HFFc6 (cell line): Measurements from ENCODE around the gene LRIT2. TPM values are rescaled to one million over a fixed set of nuclear protein-coding genes. Genes with fewer than 3 reads are reported as not detected.

Experiments used
- DNase-seq: peaks from one replicate; pipeline ENCODE4 v3.0.0-alpha.2; 2018
- H3K27ac Mint-ChIP-seq: 2 replicates; pipeline ENCODE4 v1.8.0; 2020; ENCODE audit warnings: mild to moderate bottlenecking, mixed read lengths
- H3K27me3 Mint-ChIP-seq: 2 replicates; pipeline ENCODE4 v1.8.0; 2021; ENCODE audit warnings: mild to moderate bottlenecking, moderate library complexity, mixed read lengths; ENCODE audit not compliant: insufficient read depth
- H3K36me3 Mint-ChIP-seq: 2 replicates; pipeline ENCODE4 v1.8.0; 2021; ENCODE audit warnings: low read depth, mixed read lengths
- H3K4me1 Mint-ChIP-seq: 2 replicates; pipeline ENCODE4 v1.8.0; 2020; ENCODE audit warnings: low read depth, mixed read lengths
- H3K4me3 Mint-ChIP-seq: 2 replicates; pipeline ENCODE4 v1.8.0; 2020; ENCODE audit warnings: mild to moderate bottlenecking, moderate library complexity, mixed read lengths
- H3K9me3 Mint-ChIP-seq: 2 replicates; pipeline ENCODE4 v1.8.0; 2020; ENCODE audit warnings: mild to moderate bottlenecking, mixed read lengths
- CTCF ChIP-seq: fragments of 200-600 bp; sonication (generic); IDR thresholded peaks from 2 replicates; pipeline ENCODE4 v1.5.0; 2021; ENCODE audit warnings: antibody characterized with exemption, mild to moderate bottlenecking
- total RNA-seq, 6 experiments: library from RNA; stranded (reverse); fragmentation: NEBNext Ultra II Directional; extraction: Animal tissue kit (Norgen Biotek cat#: 25700); gene quantifications; 2 replicates in 1 of 6; 3 replicates in 5 of 6; pipeline ENCODE4 v1.2.3, GENCODE V29; 2021

LRIT2 gene
- total RNA-seq, 6 experiments from 2014 or later: not detected

DNA sequence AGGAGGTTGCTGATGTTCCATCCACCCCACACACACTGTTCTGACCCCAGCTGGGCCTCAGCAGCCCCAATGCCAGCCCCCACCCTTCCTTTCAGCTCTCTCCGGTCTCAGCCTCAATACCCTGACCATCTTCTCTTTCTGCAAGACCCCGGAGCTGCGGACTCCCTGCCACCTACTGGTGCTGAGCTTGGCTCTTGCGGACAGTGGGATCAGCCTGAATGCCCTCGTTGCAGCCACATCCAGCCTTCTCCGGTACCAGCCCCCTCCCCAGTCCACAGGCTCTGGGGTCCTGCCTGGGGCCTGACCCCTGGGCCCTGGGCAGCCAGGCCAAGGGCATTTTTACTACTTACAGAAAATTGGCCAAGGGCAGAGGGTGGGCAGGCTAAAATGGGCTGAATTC is 22.2 kb upstream of the LRIT2 start:
- no peaks in the 10 kb centered on the region for H3K36me3 Mint-ChIP-seq
- peaks cover 8% of the 10 kb centered on the region for H3K27me3 Mint-ChIP-seq
- no peaks in the 10 kb centered on the region for H3K4me1 Mint-ChIP-seq
- no peak for DNase-seq
- TF ChIP-seq CTCF: no peak
- no peaks in the 10 kb centered on the region for H3K9me3 Mint-ChIP-seq
- H3K4me3 Mint-ChIP-seq: no peak overlapping the region
- H3K27ac Mint-ChIP-seq: no peak overlapping the region

GRCh38 chr10:84244651-84245270 is 19.4 kb upstream of the LRIT2 start, which contains the start of gene RGR:
TSS of gene RGR (plus strand) at chr10:84245053. CDS start at chr10:84245091, 38 bp downstream.
- Mint-ChIP-seq H3K27ac (no peak within 1 kb of the TSS), H3K4me3 (no peak within 1 kb of the TSS), H3K9me3 (no peaks in the 10 kb centered on the region), H3K27me3 (peaks cover 13% of the 10 kb centered on the region), H3K36me3 (no peaks in the 10 kb centered on the region), H3K4me1 (no peaks in the 10 kb centered on the region)
- no peak for TF ChIP-seq CTCF
- DNase-seq: no peak

DNA sequence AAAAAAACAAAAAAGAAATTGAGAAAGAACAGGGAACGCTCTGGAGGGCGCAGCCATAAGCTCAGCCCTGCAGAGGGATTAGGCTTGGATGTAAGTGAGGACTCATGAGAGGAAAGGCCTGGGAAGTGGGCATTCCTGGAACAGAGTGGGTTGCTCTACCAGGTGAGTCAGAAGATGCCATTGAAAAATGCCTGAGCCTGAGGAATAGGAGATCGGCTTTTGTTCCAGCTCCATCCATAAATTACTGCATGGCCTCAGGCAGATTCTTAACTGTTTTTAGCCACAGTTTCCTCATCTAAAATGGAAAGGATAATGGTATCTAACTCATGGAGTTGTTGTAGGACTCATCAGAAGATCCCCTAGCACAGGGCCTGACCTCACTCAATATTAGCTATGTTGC is 18.4 kb upstream of the LRIT2 start:
- no peaks in the 10 kb centered on the region for H3K4me1 Mint-ChIP-seq
- no peak for TF ChIP-seq CTCF
- no peak for DNase-seq
- no peaks in the 10 kb centered on the region for H3K9me3 Mint-ChIP-seq
- H3K27me3 Mint-ChIP-seq: peaks cover 16% of the 10 kb centered on the region
- no peak overlapping the region for H3K4me3 Mint-ChIP-seq
- no peak overlapping the region for H3K27ac Mint-ChIP-seq
- H3K36me3 Mint-ChIP-seq: no peaks in the 10 kb centered on the region

DNA sequence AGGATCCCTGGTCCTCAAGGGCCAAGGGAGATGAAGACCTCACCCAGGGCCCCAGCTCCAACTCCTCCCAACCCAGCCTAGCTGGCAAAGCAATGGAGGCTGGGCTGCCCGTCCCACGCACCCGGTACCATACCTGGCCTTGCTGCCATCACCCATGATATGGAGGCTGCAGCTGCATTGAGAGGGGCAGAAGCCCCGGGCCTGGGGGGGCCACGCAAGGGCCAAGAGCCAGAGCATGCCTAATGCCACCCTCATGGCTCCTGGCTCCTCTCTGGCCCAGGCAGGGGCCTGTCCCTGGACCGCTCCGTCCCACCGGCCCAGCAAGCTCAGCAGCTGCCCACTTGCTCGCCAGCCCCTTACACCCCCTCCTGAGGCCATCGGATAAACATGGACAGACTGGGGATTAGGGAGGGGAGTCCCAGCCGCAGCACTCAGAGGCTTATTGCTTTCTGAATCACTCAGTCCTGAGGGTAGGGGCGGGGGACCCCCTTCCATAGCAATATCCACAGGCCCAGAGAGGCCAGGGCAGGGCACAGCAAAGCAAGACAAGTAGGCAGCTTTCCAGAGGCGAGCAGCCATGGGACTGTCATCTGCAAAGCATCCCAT is 15.9 kb upstream of the LRIT2 start, which contains the start of gene LRIT1:
Gene LRIT1, minus strand, starts transcription at position 362 of the 606 bp plus-strand sequence. Its CDS starts 107 bp downstream, at position 255.
- Mint-ChIP-seq H3K36me3 (no peaks in the 10 kb centered on the region), H3K27me3 (peaks cover 14% of the 10 kb centered on the region), H3K27ac (no peak within 1 kb of the TSS), H3K4me1 (no peaks in the 10 kb centered on the region), H3K4me3 (no peak within 1 kb of the TSS), H3K9me3 (no peaks in the 10 kb centered on the region)
- no peak for TF ChIP-seq CTCF
- no peak for DNase-seq

- TF ChIP-seq CTCF: no peak
- Mint-ChIP-seq H3K9me3 (no peaks in the 10 kb centered on the region), H3K4me3 (no peak overlapping the region), H3K36me3 (no peaks in the 10 kb centered on the region), H3K4me1 (no peaks in the 10 kb centered on the region), H3K27me3 (peaks cover 20% of the 10 kb centered on the region), H3K27ac (no peak overlapping the region)
- DNase-seq: no peak
Observed at GRCh38 chr10:84238909-84239308, 13.6 kb upstream of the LRIT2 start.
